Stimulated activated effector memory CD8-positive, alpha-beta T cell treated with anti-CD3 and anti-CD28 coated beads, Interleukin-12 subunit alpha, Interleukin-12 subunit beta, amount 100 ng/mL, for 72 hours (primary cell): ENCODE measurements around the gene EGFL8.
"Not testable (repeated sequence)": the region's sequence is repeated elsewhere in the genome, so short reads cannot be mapped to it uniquely, and the experiment has no call there.

Experiments used
- ATAC-seq: fragments of 150-1000 bp; cut with Tn5 transposase; 2 replicates; pipeline ENCODE4 v1.10.0; 2021
- DNase-seq, 2 donors: peaks; one replicate each; pipeline ENCODE4 v3.0.0; 2021 to 2022; ENCODE audit warnings: low spot score in 2 of 2
- H3K27ac Mint-ChIP-seq: one replicate; pipeline ENCODE4 v1.8.0; 2022; ENCODE audit warnings: mild to moderate bottlenecking, mixed read lengths
- H3K36me3 Mint-ChIP-seq: one replicate; pipeline ENCODE4 v1.8.0; 2022; ENCODE audit warnings: mild to moderate bottlenecking, mixed read lengths
- H3K4me1 Mint-ChIP-seq: one replicate; pipeline ENCODE4 v1.8.0; 2022; ENCODE audit warnings: mixed read lengths
- H3K4me3 Mint-ChIP-seq: one replicate; pipeline ENCODE4 v1.8.0; 2022; ENCODE audit warnings: mild to moderate bottlenecking, mixed read lengths
- H3K9me3 Mint-ChIP-seq: one replicate; pipeline ENCODE4 v1.8.0; 2022; ENCODE audit warnings: mixed read lengths

The EGFL8 gene

GRCh38 chr6:32132110-32132509 lies 32.3 kb upstream of the EGFL8 start:
- Mint-ChIP-seq H3K4me3 (peak overlapping the region; percentile 2), H3K4me1 (peaks cover 34% of the 10 kb centered on the region), H3K36me3 (peaks cover 20% of the 10 kb centered on the region), H3K27ac (no peak overlapping the region), H3K9me3 (no peaks in the 10 kb centered on the region)
- no peak for ATAC-seq
- no peak for DNase-seq

GRCh38 chr6:32133786-32134185 lies 30.6 kb upstream of the EGFL8 start:
- peaks cover 6% of the 10 kb centered on the region for H3K36me3 Mint-ChIP-seq
- H3K27ac Mint-ChIP-seq = no peak overlapping the region
- ATAC-seq (no peak), DNase-seq (no peak)
- H3K4me3 Mint-ChIP-seq = no peak overlapping the region
- H3K4me1 Mint-ChIP-seq = peaks cover 19% of the 10 kb centered on the region
- no peaks in the 10 kb centered on the region for H3K9me3 Mint-ChIP-seq

GRCh38 chr6:32137454-32137853 lies 26.9 kb upstream of the EGFL8 start:
- no peak overlapping the region for H3K27ac Mint-ChIP-seq
- H3K9me3 Mint-ChIP-seq = no peaks in the 10 kb centered on the region
- ATAC-seq (no peak), DNase-seq (no peak)
- H3K36me3 Mint-ChIP-seq = no peaks in the 10 kb centered on the region
- no peaks in the 10 kb centered on the region for H3K4me1 Mint-ChIP-seq
- H3K4me3 Mint-ChIP-seq = no peak overlapping the region

GRCh38 chr6:32139590-32139989 lies 24.8 kb upstream of the EGFL8 start:
- no peaks in the 10 kb centered on the region for H3K4me1 Mint-ChIP-seq
- no peak for DNase-seq
- H3K27ac Mint-ChIP-seq = no peak overlapping the region
- no peaks in the 10 kb centered on the region for H3K9me3 Mint-ChIP-seq
- no peak overlapping the region for H3K4me3 Mint-ChIP-seq
- H3K36me3 Mint-ChIP-seq = no peaks in the 10 kb centered on the region
- ATAC-seq = no peak

- Mint-ChIP-seq H3K9me3 (no peaks in the 10 kb centered on the region), H3K4me1 (no peaks in the 10 kb centered on the region), H3K27ac (no peak overlapping the region), H3K36me3 (no peaks in the 10 kb centered on the region), H3K4me3 (no peak overlapping the region)
- no peak for DNase-seq
- no peak for ATAC-seq
Observed at GRCh38 chr6:32140420-32141046, 23.9 kb upstream of the EGFL8 start.

GRCh38 chr6:32144238-32144637 lies 20.2 kb upstream of the EGFL8 start:
- H3K27ac Mint-ChIP-seq, H3K9me3 Mint-ChIP-seq, H3K4me3 Mint-ChIP-seq, DNase-seq, ATAC-seq: not testable (repeated sequence)
- Mint-ChIP-seq H3K4me1 (peaks cover 26% of the 10 kb centered on the region), H3K36me3 (peaks cover 11% of the 10 kb centered on the region)

- Mint-ChIP-seq H3K9me3 (no peaks in the 10 kb centered on the region), H3K4me3 (no peak overlapping the region), H3K36me3 (peaks cover 11% of the 10 kb centered on the region), H3K4me1 (peaks cover 39% of the 10 kb centered on the region), H3K27ac (no peak overlapping the region)
- no peak for DNase-seq
- no peak for ATAC-seq
Observed at GRCh38 chr6:32146287-32146686, 18.1 kb upstream of the EGFL8 start.

- Mint-ChIP-seq H3K4me3 (no peak overlapping the region), H3K4me1 (peaks cover 43% of the 10 kb centered on the region), H3K27ac (no peak overlapping the region), H3K9me3 (no peaks in the 10 kb centered on the region), H3K36me3 (peaks cover 11% of the 10 kb centered on the region)
- no peak for ATAC-seq
- no peak for DNase-seq
Observed at GRCh38 chr6:32146687-32147086, 17.7 kb upstream of the EGFL8 start.

- Mint-ChIP-seq H3K36me3 (peaks cover 11% of the 10 kb centered on the region), H3K27ac (no peak overlapping the region), H3K4me3 (peak overlapping the region; percentile 75), H3K9me3 (no peaks in the 10 kb centered on the region), H3K4me1 (peaks cover 49% of the 10 kb centered on the region)
- no peak for ATAC-seq
- DNase-seq = no peak
Observed at GRCh38 chr6:32147401-32148132, 16.8 kb upstream of the EGFL8 start.

- Mint-ChIP-seq H3K27ac (peak overlapping the region; percentile 72), H3K9me3 (no peaks in the 10 kb centered on the region), H3K4me1 (peaks cover 57% of the 10 kb centered on the region), H3K36me3 (peaks cover 11% of the 10 kb centered on the region), H3K4me3 (peak overlapping the region; percentile 75)
- peak; percentile 76 for ATAC-seq
- peak; percentile 54 to 81 for DNase-seq
Observed at GRCh38 chr6:32148289-32149091, 15.9 kb upstream of the EGFL8 start.

- Mint-ChIP-seq H3K9me3 (no peaks in the 10 kb centered on the region), H3K27ac (peak overlapping the region; percentile 72)
- DNase-seq = no peak
Observed at GRCh38 chr6:32149092-32149755, 15.2 kb upstream of the EGFL8 start.

GRCh38 chr6:32149932-32150870 lies 14.2 kb upstream of the EGFL8 start:
- DNase-seq = no peak
- Mint-ChIP-seq H3K27ac (no peak overlapping the region), H3K36me3 (peaks cover 11% of the 10 kb centered on the region), H3K4me1 (peaks cover 74% of the 10 kb centered on the region), H3K4me3 (no peak overlapping the region), H3K9me3 (no peaks in the 10 kb centered on the region)
- ATAC-seq = no peak

More at GRCh38 chr6:32149092-32149755, 15.2 kb upstream of the EGFL8 start:
- Mint-ChIP-seq H3K4me1 (peaks cover 64% of the 10 kb centered on the region), H3K4me3 (peak overlapping the region; percentile 75), H3K36me3 (peaks cover 11% of the 10 kb centered on the region)
- ATAC-seq = peak; percentile 29

- Mint-ChIP-seq H3K36me3 (peaks cover 16% of the 10 kb centered on the region), H3K4me1 (peaks cover 80% of the 10 kb centered on the region), H3K9me3 (no peaks in the 10 kb centered on the region), H3K27ac (no peak overlapping the region), H3K4me3 (peak overlapping the region; percentile 16)
- ATAC-seq (no peak), DNase-seq (no peak)
Observed at GRCh38 chr6:32151181-32151862, 13.1 kb upstream of the EGFL8 start.
